NT2/D1 (cell line): Measurements from ENCODE around the gene SLC5A9.

Experiments used
- YY1 ChIP-seq: IDR thresholded peaks from 2 replicates; pipeline ENCODE4 v1.6.1; 2011; ENCODE audit not compliant: insufficient read length, insufficient read depth
- ZNF274 ChIP-seq: IDR thresholded peaks from 2 replicates; pipeline ENCODE4 v1.6.1; 2011; ENCODE audit warnings: mild to moderate bottlenecking, low read depth, low read length

DNA sequence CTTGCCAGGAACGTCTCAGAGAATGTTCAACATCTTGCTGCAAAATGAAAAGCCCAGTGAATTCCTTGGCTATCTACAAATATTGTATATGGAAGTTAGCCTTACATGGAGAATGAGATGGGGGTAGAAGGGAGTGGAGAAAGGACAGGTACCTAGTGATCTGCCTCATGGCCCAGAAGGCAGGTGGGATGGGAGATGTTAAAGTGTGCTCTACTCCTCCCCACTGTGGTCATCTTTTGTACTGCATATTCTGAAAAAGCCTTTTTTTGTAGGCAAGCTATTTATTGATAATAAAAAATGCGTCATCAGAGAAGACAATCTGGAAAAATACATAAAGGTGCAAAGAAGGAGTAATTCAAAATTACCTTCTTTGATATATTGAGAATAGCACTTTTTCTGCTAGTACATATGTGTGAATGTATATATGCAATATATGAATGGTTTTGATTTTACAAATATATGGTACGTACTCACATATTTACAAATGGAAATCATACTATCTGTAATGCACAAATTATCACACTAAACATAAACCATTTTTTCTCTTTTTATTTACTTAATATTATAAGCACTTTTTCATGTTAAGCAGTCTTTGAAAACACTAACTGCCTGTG is 19.1 kb upstream of the SLC5A9 start:
- TF ChIP-seq ZNF274 (no peak), YY1 (no peak)
